ENCODE data around the gene MRPS18A. TPM values are rescaled to one million over a fixed set of nuclear protein-coding genes. Genes with fewer than 3 reads are reported as not detected.

The MRPS18A gene
- total and polyA plus RNA-seq, 2 of the 13 experiments (the other 11 are each of a cell fraction or from before 2014, with no cell fraction given) = 87.8 to 89.1 TPM

DNA sequence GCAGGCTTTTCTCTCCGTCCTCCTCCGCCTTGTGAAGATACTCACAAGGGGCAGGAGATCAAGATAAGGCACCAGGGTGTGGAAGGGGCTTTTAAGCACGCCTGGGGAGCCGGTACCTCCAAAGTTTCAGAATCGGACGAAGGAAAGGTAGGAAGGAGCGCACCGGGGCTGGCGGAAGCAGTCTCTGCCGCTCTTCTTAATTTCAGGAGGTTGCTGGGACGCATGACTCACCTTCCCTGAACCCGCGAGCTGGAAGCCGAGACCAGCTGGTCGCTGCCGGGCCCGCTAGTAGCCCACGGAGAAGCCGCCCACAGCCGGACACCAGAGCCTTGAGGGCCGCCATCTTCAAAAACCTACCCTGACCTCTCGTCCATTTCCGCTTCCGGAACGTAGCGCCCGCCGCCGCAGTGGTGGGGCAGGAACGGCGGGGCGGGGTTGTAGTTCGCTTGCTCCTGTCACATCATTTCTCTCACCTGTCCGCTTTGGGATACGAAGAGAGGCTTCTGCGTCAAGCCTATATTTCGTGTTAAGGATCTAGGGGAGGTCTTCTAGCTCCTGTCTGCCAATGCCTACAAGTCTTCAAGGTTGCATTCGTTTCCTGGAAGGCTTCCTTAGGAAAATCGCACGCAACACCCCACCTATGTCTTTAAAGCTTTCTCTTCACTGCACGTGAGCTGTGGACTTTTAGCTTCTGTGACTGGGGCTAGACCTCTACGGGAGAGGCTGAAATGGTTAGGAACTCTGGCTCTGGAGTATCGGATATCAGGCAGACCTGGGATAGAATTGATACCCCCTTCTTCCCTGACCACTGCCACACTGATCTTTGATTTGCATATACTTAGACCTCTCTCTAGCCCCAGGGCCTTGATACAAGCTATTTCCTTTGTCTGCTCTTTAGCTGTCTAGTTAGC lies at the start of gene MRPS18A (continued):
- TF ChIP-seq, protein P1, sequence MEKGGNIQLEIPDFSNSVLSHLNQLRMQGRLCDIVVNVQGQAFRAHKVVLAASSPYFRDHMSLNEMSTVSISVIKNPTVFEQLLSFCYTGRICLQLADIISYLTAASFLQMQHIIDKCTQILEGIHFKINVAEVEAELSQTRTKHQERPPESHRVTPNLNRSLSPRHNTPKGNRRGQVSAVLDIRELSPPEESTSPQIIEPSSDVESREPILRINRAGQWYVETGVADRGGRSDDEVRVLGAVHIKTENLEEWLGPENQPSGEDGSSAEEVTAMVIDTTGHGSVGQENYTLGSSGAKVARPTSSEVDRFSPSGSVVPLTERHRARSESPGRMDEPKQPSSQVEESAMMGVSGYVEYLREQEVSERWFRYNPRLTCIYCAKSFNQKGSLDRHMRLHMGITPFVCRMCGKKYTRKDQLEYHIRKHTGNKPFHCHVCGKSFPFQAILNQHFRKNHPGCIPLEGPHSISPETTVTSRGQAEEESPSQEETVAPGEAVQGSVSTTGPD (CRISPR knock-in tag; IDR thresholded peaks at IDR 0.05) = no peak
- TF ChIP-seq KDM4B (CRISPR knock-in tag; IDR thresholded peaks at IDR 0.05) = peak; percentile 77; the same call in 1 of the 2 replicates
- TF ChIP-seq, protein P2, sequence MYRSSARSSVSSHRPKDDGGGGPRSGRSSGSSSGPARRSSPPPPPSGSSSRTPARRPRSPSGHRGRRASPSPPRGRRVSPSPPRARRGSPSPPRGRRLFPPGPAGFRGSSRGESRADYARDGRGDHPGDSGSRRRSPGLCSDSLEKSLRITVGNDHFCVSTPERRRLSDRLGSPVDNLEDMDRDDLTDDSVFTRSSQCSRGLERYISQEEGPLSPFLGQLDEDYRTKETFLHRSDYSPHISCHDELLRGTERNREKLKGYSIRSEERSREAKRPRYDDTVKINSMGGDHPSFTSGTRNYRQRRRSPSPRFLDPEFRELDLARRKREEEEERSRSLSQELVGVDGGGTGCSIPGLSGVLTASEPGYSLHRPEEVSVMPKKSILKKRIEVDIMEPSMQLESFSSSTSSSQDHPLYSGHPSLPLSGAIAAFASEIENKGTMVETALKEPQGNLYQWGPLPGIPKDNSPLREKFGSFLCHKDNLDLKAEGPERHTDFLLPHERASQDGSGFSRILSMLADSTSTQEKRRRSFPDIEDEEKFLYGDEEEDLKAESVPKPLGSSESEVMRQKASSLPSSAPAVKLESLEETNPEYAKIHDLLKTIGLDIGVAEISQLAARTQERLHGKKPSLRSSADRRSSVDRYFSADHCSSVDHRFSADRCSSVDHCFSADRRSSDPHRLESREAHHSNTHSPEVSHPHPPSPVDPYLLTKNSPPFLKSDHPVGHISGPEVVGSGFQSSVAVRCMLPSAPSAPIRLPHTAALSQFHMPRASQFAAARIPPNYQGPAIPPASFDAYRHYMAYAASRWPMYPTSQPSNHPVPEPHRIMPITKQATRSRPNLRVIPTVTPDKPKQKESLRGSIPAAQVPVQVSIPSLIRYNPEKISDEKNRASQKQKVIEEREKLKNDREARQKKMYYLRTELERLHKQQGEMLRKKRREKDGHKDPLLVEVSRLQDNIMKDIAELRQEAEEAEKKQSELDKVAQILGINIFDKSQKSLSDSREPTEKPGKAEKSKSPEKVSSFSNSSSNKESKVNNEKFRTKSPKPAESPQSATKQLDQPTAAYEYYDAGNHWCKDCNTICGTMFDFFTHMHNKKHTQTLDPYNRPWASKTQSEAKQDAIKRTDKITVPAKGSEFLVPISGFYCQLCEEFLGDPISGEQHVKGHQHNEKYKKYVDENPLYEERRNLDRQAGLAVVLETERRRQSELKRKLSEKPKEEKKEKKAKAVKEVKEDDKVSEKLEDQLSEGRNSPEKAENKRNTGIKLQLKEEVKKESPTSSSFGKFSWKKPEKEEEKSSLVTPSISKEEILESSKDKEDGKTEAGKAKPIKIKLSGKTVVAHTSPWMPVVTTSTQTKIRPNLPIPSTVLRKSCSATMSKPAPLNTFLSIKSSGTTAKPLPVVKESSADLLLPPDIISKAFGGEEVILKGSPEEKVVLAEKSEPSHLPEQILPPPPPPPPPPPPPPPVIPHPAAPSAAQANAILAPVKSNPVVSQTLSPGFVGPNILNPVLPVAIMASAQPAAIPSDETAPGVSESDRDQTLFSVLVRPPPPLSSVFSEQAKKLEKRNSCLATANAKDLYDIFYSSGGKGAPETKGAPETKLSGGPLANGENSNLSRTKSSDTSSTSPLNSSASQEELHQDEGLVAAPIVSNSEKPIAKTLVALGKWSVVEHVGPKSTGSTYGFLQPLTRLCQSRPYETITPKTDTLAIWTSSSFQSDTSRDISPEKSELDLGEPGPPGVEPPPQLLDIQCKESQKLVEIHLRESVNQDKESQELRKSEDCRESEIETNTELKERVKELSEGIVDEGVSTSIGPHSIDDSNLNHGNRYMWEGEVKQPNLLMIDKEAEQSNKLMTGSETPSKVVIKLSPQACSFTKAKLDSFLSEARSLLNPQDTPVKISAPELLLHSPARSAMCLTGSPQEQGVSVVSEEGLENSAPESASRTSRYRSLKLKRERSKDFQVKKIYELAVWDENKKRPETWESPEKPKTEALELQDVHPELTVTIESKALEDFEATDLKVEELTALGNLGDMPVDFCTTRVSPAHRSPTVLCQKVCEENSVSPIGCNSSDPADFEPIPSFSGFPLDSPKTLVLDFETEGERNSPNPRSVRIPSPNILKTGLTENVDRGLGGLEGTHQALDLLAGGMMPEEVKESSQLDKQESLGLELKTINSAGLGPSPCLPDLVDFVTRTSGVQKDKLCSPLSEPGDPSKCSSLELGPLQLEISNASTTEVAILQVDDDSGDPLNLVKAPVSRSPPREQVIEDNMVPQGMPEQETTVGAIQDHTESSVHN (CRISPR knock-in tag; IDR thresholded peaks at IDR 0.05) = 0 out of 2 replicates have a peak, but pooled peaks have one; percentile 19
- TF ChIP-seq ZNF672 (CRISPR knock-in tag; IDR thresholded peaks at IDR 0.05) = no peak
- TF ChIP-seq ZNF337 (CRISPR knock-in tag; IDR thresholded peaks at IDR 0.05; ENCODE audit: borderline replicate concordance, low read depth) = peak; percentile 53; the same call in 1 of the 2 replicates
- TF ChIP-seq PITX1 (CRISPR knock-in tag; IDR thresholded peaks at IDR 0.05) = no peak
- no peak for TF ChIP-seq NFE2 (CRISPR knock-in tag; IDR thresholded peaks at IDR 0.05)
- TF ChIP-seq EED (CRISPR knock-in tag; IDR thresholded peaks at IDR 0.05) = no peak
- peak; percentile 34; the same call in 1 of the 2 replicates for TF ChIP-seq ZFP62 (CRISPR knock-in tag; IDR thresholded peaks at IDR 0.05)
- no peak for TF ChIP-seq ZNF10 (CRISPR knock-in tag; IDR thresholded peaks at IDR 0.05; ENCODE audit: borderline replicate concordance, low read depth)
- TF ChIP-seq, protein P3, sequence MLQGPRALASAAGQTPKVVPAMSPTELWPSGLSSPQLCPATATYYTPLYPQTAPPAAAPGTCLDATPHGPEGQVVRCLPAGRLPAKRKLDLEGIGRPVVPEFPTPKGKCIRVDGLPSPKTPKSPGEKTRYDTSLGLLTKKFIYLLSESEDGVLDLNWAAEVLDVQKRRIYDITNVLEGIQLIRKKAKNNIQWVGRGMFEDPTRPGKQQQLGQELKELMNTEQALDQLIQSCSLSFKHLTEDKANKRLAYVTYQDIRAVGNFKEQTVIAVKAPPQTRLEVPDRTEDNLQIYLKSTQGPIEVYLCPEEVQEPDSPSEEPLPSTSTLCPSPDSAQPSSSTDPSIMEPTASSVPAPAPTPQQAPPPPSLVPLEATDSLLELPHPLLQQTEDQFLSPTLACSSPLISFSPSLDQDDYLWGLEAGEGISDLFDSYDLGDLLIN (CRISPR knock-in tag; IDR thresholded peaks at IDR 0.05; ENCODE audit: borderline replicate concordance) = no peak
- peak; percentile 38; the same call in 1 of the 2 replicates for TF ChIP-seq ZNF737 (CRISPR knock-in tag; IDR thresholded peaks at IDR 0.05; ENCODE audit: borderline replicate concordance)
- TF ChIP-seq BRCA1 (CRISPR knock-in tag; IDR thresholded peaks at IDR 0.05) = no peak
- 0 out of 2 replicates have a peak, but pooled peaks have one; percentile 67 for TF ChIP-seq SRY (CRISPR knock-in tag; IDR thresholded peaks at IDR 0.05)
- TF ChIP-seq FIP1L1 (IDR thresholded peaks at IDR 0.05; ENCODE audit: borderline replicate concordance, insufficient read depth, low read depth, low read length) = no peak
- TF ChIP-seq, protein P4, sequence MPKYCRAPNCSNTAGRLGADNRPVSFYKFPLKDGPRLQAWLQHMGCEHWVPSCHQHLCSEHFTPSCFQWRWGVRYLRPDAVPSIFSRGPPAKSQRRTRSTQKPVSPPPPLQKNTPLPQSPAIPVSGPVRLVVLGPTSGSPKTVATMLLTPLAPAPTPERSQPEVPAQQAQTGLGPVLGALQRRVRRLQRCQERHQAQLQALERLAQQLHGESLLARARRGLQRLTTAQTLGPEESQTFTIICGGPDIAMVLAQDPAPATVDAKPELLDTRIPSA (CRISPR knock-in tag; IDR thresholded peaks at IDR 0.05; ENCODE audit: borderline replicate concordance) = 0 out of 2 replicates have a peak, but pooled peaks have one; percentile 61

All from HepG2 (cell line).